ENCODE measurements around the gene ALDH3B1.
"Not testable (repeated sequence)": the region's sequence is repeated elsewhere in the genome, so short reads cannot be mapped to it uniquely, and the experiment has no call there.

ALDH3B1 gene, protein sequence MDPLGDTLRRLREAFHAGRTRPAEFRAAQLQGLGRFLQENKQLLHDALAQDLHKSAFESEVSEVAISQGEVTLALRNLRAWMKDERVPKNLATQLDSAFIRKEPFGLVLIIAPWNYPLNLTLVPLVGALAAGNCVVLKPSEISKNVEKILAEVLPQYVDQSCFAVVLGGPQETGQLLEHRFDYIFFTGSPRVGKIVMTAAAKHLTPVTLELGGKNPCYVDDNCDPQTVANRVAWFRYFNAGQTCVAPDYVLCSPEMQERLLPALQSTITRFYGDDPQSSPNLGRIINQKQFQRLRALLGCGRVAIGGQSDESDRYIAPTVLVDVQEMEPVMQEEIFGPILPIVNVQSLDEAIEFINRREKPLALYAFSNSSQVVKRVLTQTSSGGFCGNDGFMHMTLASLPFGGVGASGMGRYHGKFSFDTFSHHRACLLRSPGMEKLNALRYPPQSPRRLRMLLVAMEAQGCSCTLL

DNA sequence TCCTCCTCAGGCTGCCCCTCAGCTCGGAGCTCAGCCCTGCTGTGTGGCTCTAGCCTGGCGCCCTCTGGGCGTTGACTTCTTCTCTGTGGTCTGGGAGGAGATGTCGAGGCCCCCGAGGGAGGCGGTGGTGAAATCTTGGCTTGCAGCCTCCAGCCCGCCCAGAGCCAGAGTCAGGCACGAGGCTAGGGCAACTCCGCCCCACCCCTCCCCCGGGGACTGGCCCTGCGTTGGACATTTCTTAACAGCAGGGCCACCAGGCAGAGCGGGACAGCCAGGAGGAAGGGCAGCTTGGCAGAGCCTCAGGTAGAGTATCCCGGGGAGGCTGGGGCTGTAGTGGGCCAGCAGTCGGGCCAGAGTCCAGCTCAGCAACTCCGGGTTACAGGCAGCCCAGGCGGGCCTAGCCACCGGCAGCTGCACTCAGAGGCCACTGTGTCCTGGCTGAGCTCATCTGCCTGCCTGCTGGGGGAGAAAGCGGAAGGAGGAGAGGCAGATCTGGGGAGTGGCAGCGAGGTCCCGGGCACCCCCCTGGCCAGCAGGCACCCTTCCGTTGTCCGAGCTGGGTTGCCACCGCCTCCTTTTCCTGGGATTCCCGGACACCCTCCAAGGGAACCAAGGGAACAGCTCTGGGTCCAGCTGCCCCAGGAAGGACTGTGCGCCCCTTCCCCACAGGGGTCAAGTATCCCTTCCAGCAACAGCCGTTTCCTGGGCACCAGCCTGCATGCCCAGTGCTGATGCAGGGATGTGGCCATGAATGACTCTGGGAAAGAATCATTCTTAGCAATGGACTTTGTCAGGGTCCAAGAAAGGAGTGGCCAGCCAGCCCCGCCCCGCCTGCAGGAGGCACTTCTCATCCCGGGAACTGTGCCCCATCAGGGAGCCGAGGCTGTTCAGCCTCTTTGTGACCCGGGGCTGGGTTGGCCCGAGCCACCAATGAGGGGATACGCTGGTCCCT is at the start of gene ALDH3B1:
Gene ALDH3B1 (plus strand): TSS at position 238 of the 952 bp plus-strand sequence. CDS start 4,971 bp downstream, outside the sequence.
- DNase-seq: peak; percentile 72

DNA sequence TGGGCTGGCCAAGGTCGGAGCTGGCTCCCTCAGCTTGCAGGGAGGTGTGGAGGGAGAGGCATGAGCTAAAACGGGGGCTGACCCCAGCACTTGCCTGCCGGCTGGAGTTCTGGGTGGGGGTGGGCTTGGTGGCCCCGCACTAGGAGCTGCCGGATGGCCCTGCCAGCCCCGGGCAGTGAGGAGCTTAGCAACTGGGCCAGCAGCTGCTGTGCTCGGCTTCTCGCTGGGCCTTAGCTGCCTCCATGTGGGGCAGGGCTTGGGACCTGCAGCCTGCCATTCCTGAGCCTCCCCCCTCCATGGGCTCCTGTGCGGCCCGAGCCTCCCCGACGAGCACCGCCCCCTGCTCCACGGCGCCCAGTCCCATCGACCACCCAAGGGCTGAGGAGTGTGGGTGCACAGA is 46.9 kb upstream of the ALDH3B1 start:
- not testable (repeated sequence) for DNase-seq

DNA sequence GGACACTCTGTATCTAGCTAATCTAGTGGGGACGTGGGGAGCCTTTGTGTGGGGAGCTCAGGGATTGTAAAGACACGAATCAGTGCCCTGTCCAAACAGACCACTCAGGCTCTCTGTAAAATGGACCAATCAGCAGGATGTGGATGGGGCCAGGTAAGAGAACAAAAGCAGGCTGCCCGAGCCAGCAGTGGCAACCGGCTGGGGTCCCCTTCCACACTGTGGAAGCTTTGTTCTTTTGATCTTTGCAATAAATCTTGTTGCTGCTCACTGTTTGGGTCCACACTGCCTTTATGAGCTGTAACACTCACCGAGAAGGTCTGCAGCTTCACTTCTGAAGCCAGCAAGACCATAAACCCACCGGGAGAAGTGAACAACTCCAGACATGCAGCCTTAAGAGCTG is 46.2 kb upstream of the ALDH3B1 start:
- DNase-seq: not testable (repeated sequence)

DNA sequence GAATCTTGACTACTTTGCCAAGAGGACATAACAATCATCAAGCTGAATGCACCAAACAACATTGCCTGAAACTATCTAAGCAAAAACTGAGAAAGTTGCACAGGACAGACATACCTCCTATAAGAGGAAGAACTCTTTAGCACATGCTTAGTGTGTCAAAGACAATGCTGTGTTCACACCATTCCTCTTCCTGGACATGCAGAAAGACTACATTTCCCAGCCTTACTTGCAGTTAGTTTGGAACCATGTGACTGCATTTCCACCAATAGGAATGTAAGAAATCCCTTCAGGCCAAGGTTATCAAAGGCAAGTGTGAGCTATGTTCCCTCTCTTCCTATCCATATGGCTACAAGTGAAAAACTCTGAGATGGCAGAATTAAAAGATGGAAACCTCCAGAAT is 45.4 kb upstream of the ALDH3B1 start:
- not testable (repeated sequence) for DNase-seq

DNA sequence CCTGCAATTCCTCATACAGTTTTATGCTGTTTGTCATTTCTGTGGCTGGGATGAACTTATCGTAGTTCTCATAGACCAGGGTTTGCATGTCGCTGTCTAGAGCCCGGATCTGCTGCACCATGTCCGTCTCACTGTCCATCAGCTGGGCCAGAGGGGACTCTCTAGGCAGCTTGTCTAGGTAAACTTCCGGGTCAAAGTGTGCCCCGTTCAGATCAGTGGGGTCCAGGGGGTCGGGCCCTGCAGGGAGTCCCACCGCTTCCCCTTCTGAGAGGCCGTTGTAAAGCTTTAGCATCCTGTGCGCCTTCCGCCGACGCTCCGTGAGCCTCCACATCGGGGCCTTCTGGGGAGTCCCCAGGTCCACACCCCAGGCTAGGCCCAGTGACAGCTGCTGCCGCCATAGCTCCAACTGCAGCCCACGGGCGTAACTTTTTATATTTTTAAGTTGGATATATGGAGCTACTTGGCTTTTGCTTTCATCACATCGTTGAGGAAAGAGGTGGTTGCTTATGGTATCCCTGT is 44.2 kb upstream of the ALDH3B1 start:
- not testable (repeated sequence) for DNase-seq

DNA sequence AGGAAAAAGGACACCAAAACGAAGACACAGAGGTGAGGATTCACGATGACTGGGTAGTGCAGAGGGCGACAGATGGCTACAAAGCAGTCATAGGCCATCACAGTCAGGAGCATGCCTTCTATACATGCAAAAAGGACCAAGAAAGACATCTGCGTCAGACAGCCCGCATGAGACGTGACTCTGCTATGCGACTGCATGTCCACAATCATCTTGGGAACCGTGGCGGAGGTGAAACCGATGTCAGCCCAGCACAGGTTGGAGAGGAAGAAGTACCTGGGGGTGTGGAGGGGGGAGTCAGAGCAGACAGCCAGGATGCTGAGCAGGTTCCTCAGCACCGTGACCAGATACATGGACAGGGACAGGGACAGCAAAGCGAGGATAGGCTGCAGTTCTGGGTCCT is 35.4 kb upstream of the ALDH3B1 start:
- DNase-seq: not testable (repeated sequence)

DNA sequence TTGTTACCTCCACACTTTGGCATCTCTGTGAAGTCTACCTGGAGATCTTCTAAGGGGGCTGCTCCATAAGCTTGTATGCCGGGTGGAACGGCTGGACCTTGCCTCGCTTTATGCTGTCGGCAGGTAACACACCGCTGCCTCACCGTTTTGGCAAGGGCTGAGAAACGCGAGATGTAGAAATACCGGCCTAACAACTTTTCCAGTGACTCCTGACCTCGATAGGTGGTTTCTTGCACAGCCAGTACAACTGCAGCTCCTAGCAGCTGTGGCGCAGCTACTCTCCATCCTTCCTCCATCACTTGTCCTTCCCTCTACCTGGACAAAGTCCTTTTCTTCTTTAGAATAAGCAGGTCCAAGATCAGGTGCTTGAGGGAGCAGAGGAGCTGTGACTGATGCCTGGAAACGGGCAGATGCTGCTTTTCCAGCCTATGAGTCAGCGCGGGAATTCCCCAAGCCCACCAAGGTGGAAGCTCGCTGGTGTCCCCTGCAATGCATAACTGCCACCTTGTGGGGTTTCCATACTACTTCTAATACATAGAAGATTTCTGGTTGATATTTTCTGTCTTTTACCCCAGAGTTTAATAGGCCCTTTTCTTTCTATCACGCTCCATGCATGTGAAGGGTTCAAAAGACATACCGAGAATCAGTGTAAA is 31.2 kb upstream of the ALDH3B1 start:
- not testable (repeated sequence) for DNase-seq

DNA sequence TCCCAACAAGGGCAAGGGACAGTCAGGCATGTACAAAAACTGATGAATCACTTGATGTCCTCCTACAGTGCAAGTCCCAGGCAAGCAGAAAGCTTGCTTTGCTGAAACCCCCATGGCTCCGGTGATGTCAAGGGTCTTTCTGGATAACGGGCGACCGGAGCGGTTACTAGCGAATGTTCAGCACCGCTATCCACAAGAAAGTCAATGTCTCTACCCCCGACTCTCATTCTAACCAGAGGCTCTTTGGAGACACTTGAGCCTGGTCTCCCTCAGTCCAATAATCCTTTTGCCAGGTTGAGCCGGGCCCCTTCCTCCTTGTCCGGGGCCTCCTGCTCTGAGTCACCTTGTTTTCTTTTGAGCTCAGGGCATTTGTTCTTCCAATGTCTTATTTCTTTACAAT is 28.9 kb upstream of the ALDH3B1 start:
- DNase-seq: not testable (repeated sequence)

DNA sequence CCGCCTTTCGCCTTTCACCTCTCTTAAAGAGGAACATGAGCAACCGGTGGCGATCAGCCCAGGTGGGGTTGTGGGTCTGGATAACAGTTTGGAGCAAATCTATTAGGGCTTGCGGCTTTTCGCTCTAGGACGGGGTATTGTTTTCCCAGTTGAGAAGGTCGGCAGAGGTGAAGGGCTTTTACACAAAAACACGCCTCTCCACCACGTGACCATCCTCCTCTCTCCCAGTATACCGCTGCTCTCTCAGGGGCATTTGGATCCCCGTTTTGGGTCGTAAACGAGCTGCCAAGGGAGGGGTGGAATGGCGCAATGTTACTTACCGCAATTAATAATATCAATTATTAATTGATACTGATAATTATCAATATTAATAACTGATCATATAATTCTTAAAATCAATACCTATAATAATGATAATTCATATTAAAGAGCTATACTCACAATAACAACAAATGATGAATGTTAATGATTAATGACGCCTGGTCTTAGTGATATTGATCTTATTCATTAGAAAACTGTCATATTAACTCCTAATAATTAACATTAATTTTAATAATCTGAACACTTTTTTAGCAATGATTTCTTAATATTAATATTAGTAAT is 27.8 kb upstream of the ALDH3B1 start:
- not testable (repeated sequence) for DNase-seq

DNA sequence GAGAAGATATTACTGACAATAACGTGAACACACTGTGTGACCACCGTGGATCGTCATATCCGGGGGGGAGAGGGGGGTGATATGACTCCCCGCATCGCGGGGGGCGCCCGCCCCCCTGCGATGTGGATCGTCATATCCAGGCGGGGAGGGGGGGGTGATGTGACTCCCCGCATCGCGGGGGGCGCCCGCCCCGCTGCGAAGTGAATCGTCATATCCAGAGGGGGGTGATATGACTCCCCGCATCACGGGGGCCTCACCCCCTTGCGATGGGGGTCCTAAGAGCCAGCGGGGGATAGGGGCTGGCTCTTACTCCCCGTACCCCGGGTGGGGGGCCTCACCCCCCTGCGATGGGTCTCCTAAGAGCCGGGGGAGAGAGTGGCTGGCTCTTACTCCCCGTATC is 26.2 kb upstream of the ALDH3B1 start:
- no peak for DNase-seq

DNA sequence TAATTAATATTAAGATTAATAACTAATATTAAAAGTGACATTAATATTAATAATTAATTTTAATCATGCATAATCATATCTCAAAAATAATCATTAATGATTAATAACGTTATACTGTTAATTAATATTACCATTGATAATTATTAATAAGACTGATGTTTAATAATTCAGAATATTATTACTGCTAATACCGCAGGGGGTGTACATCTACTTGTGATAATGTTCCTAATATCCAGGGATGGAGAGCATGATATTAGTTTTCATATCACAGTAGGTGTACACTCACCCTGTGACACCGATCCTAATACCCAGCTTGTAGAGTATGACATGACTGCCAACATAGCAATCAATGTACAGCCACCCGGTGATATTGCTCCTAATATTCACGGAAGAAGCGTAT is 24.8 kb upstream of the ALDH3B1 start:
- DNase-seq: not testable (repeated sequence)

DNA sequence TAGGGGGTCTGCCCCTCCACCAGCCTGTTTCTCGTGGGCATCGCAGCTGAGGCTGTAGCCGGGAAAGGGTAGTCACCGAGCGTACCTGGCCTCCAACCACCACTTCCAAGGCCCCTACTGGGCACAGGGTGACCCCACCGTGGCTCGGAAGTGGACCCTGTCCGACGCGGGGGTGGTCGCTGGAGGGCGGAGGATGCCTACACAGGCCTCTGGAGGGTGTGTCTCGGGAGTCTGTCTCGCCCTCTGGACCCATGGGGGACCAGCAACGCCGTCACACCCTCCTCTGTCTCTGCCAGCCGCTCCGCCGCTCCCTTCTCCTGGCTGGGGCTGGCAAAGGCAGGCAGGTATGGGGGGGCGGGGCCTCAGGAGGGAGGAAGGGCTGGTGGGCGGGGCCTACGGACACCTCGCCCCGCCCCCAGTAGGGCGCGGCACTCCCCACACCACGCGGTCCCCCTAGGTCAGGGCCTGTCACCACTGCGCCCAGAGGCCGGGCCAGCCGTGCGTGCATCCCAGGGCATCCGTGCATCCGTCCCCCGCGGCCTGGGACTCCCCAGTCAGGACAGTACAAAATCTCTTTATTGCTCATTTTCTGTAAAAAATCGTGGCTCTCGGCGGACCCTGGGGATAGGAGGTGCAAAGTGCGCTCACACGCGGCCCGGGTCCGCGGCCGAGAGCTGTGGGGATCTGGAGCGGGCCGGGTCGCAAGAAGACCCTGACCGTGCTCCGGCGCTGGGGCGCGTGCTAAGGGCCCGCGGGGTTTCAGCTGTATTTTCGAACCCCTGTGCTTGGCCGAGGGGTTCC is 19.4 kb upstream of the ALDH3B1 start:
- DNase-seq: not testable (repeated sequence)

DNA sequence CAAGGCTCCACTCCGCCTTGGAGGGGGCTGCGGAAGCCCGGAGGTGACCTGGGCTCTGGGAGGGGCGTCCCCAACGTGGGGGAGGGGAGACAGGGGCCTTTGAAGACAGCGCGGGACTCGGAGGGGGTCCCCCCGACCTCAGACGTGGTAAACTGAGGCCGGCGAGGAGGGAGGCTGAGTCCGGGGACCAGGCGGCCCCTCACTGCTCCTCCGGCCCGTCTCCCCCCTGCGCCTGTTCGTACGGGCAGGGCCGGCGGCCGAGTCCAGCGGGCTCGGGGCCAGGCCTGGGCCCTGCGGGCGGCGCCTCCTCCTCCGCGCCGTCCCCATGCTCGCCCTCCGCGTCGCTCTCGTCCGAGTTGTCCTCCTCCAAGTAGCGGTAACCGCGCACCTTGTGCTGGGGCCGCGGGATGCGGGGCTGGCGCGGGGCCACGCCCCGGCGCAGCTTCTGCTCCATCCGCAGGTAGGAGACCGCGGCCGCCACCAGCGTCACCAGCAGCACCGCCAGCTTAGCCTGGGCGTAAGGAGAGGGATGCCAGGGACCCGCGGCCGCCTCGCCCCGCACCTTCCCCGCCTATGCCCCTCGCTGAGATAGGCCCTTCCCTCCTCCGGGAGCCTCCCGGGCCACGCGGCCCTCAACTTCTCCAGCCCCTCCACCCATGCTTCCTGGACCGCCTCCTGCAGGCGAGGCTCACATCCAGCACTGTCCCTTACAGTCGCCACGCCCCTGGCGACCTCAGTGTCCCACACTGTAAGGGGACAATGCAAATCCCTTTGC is 18.6 kb upstream of the ALDH3B1 start:
- not testable (repeated sequence) for DNase-seq

DNA sequence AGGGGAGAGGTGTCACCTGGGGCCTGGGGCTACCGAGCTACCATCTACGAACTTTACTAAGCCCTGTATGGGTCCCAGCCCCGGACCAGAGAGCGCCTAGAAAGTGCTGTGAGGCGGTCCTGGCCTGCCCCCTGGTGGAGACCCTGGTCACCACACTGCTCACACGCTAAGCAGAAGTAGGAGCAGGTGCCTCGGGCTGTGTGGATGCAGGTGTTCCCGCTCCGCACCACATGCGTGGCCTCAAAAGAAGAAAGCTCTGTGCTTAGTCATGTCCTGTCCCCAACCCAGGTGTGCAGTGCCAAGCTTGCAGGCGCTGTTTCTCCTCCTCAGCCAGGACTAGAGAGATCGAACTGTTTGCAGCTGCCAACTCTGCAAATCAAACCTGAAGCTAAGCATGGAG is 16.3 kb upstream of the ALDH3B1 start:
- not testable (repeated sequence) for DNase-seq

DNA sequence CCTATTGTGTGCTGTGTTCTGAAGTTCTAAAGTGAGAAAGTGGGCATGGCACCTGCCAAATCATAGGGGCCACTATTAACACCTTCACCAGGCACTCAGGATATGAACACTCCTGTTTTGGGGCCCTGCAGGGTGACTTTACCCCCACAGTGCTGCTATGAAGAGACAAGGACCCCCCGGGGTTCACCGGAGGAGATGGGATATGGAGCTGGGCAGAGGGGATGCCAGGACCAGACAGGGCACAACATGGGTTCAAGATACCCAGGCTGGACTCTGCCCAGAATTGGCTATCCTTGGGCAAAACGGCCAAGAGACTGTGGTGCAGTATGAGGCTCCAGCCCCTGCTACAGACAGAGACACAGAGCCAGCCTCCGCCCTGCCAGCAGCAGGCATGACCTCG is 15.7 kb upstream of the ALDH3B1 start:
- not testable (repeated sequence) for DNase-seq

DNA sequence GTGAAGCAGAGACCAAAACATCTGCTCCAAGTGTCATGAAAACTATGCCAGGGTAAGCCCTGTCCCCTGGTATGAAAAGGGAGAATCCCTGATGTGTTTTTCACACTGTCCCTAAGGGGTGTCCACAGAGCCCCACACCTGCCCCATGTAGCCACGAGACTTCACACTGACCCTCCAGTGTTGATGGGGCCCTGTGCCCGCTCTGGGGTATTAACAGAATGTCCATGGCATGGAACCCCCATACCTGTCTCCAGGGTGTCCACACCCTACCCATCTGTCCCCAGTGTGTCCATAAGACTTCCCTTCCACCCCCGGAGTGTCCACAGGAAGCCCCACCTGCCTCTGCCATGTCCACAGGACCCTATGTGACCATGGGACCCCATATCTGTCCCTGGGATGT is 15.0 kb upstream of the ALDH3B1 start:
- not testable (repeated sequence) for DNase-seq

DNA sequence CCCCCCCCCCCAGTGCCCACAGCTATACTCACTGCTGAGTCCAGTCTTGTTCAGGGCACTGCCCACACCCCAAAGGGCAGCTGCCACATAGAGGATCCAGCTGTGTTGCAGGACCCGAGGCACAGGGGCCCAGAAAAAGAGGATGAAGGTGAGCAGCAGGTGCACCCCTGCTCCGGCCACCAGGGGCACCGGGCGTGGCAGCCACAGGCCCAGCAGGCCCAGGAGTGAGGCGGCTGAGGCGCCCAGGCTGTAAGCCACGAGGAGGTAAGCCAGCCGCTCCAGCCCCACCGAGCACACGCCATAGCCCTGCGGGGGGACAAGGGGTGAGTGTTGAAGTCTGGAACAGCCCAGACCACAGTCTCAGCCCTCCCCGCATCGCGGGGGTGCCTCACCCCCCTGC is 14.5 kb upstream of the ALDH3B1 start:
- not testable (repeated sequence) for DNase-seq

DNA sequence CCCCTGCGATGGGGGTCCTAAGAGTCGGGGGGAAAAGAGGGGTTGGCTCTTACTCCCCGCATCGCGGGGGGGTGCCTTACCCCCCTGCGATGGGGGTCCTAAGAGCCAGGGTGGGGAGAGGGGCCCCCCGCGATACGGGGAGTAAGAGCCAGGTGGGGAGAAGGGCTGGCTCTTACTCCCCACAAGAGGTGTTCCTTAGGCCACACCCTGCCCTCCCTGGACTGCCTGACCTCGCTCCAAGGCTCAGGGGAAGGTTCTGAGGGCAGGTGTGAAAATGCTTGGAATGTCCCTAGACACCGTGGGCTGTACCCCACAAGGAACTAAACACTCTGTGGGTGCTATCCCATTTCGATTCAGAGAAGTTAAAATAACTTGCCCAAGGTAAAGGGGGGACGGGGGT is 14.1 kb upstream of the ALDH3B1 start:
- DNase-seq: no peak

DNA sequence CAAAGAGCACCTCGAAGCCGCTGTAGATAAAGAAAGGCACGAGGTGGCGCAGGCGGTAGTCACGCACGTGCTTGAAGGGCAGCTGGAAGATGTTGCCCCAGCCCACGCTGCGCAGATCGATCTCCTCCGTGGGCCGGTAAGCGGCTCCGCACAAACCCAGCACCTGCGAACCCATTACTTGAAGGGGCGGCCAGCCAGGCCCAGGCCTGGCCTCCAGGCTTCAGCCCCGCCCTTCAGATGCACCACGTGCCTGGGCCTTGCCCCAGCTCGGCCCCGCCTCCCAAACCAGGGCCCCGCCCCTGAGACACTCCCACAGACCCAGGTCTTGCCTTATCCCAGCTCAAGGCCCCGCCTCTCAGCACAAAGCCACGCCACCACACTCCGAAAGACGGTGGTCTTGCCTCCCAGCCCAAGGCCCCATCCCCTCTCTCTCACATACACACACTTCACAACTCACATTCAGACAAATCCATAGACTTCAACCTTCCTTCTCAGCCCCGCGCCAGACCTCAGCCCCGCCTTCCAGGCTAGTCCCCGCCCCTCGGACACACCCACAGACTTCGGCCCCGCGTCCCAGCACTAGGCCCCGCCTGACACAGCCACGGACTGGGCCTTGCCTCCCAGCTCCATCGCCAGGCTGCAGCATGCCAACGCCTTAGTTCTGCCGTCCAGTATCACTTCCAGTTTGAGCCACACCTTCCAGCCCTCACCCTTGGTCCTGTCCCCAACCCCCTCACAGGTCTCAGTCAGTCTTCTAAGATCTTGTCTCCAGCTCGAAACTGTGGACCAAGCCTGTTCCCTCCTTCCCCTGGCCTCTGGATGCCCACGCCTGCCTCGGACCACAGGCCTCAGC is 13.3 kb upstream of the ALDH3B1 start:
- peak; percentile 41 for DNase-seq
